ENCODE data around the gene PRELID3B. TPM values are rescaled to one million over a fixed set of nuclear protein-coding genes. Genes with fewer than 3 reads are reported as not detected.

The PRELID3B gene
- total RNA-seq, 2 donors from 2014 or later = 20.8 to 29.3 TPM

- H3K4me3 ChIP-seq = peak within 1 kb of the TSS; percentile 47 to 51
- DNase-seq (peak; percentile 96 to 97 (median 96)), ATAC-seq (peak; percentile 100)
- peaks cover 38% of the 10 kb centered on the region for H3K4me1 ChIP-seq
- WGBS, 2 donors = 1% methylated on average over 86 of the region's 86 CpGs; no CpG with 5 or more reads in 1 of the 2 donors
- intact Hi-C loops (cut with DNase I) = no loop called here
- peak within 1 kb of the TSS; percentile 52 to 90 (median 73) for H3K27ac ChIP-seq
- H3K9me3 ChIP-seq = no peaks in the 10 kb centered on the region
- no peaks in the 10 kb centered on the region for H3K27me3 ChIP-seq
- TF ChIP-seq, protein P1, sequence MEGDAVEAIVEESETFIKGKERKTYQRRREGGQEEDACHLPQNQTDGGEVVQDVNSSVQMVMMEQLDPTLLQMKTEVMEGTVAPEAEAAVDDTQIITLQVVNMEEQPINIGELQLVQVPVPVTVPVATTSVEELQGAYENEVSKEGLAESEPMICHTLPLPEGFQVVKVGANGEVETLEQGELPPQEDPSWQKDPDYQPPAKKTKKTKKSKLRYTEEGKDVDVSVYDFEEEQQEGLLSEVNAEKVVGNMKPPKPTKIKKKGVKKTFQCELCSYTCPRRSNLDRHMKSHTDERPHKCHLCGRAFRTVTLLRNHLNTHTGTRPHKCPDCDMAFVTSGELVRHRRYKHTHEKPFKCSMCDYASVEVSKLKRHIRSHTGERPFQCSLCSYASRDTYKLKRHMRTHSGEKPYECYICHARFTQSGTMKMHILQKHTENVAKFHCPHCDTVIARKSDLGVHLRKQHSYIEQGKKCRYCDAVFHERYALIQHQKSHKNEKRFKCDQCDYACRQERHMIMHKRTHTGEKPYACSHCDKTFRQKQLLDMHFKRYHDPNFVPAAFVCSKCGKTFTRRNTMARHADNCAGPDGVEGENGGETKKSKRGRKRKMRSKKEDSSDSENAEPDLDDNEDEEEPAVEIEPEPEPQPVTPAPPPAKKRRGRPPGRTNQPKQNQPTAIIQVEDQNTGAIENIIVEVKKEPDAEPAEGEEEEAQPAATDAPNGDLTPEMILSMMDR (IDR thresholded peaks at IDR 0.05) = no peak
- peak; percentile 79 to 93 (median 91) for TF ChIP-seq POLR2A (IDR thresholded peaks at IDR 0.05)
- peaks cover 0 to 17% of the 10 kb centered on the region in 2 donors for H3K36me3 ChIP-seq (replicated peaks in 1 of 2; ENCODE audit: insufficient read depth in 1 of 2, low read depth in 2 of 2)
These were observed 10.4 kb downstream of the PRELID3B start, which contains the start of gene ATP5F1E for GRCh38 chr20:59032023-59032712. Gene ATP5F1E (minus strand): TSS chr20:59032335. CDS start chr20:59032251, 84 bp downstream.

GRCh38 chr20:59031564-59032022 lies 11.0 kb downstream of the PRELID3B start:
- intact Hi-C loops (cut with DNase I) = no loop called here
- Histone ChIP-seq H3K4me1 (peaks cover 41% of the 10 kb centered on the region), H3K27me3 (no peaks in the 10 kb centered on the region), H3K4me3 (peak overlapping the region; percentile 36 to 51), H3K9me3 (no peaks in the 10 kb centered on the region), H3K36me3 (replicated peaks in 1 of 2; ENCODE audit: insufficient read depth in 1 of 2, low read depth in 2 of 2) (peaks cover 0 to 17% of the 10 kb centered on the region in 2 donors), H3K27ac (peak overlapping the region; percentile 52 to 90 (median 73))
- WGBS, 2 donors = 9 to 14% methylated on average over 12 to 13 of the region's 13 CpGs
- ATAC-seq (no peak), DNase-seq (peak in 1 of 4 donors; percentile 10)
- TF ChIP-seq POLR2A (IDR thresholded peaks at IDR 0.05) = no peak
- TF ChIP-seq, protein P1 (IDR thresholded peaks at IDR 0.05) = no peak

DNA sequence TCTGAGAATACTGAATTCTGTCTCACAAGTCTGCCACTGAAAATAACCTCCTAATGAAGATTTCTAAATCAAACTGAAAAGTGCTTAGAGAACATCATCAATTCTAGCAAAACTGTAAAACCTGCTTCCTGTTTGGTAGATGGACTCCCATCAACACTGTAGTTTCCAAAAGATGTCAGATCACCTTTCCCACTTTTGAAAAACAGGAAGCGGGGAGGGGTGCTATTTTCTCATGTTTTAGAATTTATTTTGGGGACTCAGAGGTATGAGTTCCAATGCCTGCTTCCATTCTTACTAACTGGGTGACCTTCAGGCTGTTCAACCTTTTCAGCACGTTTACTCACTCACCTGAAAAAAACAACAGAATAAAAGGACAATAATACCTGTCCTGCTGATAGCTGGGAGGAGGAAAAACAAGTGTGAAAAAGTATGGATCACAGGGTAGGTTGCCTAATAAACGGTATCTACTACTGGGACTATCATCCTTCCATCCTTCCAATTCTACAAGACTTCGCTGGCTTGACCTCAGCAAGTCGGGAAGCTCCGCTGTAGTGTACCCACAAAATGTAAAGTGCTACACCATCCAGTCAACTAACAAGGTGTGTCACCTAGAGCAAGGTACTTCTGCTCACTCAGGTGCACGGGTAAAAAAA lies 11.5 kb downstream of the PRELID3B start:
- Histone ChIP-seq H3K4me3 (peak overlapping the region in 1 of 2 donors; percentile 36), H3K36me3 (replicated peaks in 1 of 2; ENCODE audit: insufficient read depth in 1 of 2, low read depth in 2 of 2) (peaks cover 0 to 17% of the 10 kb centered on the region in 2 donors), H3K27ac (no peak overlapping the region), H3K9me3 (no peaks in the 10 kb centered on the region), H3K27me3 (no peaks in the 10 kb centered on the region), H3K4me1 (peaks cover 41% of the 10 kb centered on the region)
- no peak for ATAC-seq
- WGBS, 2 donors = 54 to 65% methylated on average over 7 of the region's 7 CpGs
- TF ChIP-seq POLR2A (IDR thresholded peaks at IDR 0.05) = no peak
- TF ChIP-seq, protein P1 (IDR thresholded peaks at IDR 0.05) = no peak
- intact Hi-C loops (cut with DNase I) = no loop called here
- no peak for DNase-seq

- DNase-seq = no peak
- Histone ChIP-seq H3K27ac (no peak overlapping the region), H3K36me3 (replicated peaks in 1 of 2; ENCODE audit: insufficient read depth in 1 of 2, low read depth in 2 of 2) (peaks cover 0 to 12% of the 10 kb centered on the region in 2 donors), H3K27me3 (no peaks in the 10 kb centered on the region), H3K4me3 (no peak overlapping the region), H3K9me3 (no peaks in the 10 kb centered on the region), H3K4me1 (peaks cover 49% of the 10 kb centered on the region)
- intact Hi-C loops (cut with DNase I) = no loop called here
- WGBS, 2 donors = 47 to 56% methylated on average over 2 of the region's 2 CpGs
- TF ChIP-seq POLR2A (IDR thresholded peaks at IDR 0.05) = no peak
- TF ChIP-seq, protein P1 (IDR thresholded peaks at IDR 0.05) = no peak
- ATAC-seq = no peak
These were observed 13.8 kb downstream of the PRELID3B start for GRCh38 chr20:59028812-59029211.
